ENCODE results near the gene BLTP2.

DNA sequence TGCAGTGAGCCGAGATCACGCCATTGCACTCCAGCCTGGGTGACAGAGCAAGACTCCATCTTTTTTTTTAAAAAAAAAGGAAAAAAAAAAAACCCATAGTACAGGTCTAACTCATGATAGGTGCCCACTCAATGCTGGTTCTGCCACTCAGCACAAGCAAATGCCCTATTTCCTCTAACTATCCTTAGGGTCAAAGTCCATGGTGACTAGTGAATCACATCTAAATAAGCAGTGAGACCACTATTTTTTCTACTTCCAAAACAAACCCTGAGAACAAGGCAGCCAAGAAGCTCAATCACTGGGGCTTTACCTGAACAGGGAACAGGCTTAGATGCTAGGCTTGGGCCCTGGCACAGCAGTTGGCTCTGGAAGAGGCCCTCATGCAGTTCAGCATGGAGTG lies 3.4 kb downstream of the BLTP2 start:
- no peak for TF ChIP-seq CTCF (IDR thresholded peaks at IDR 0.05)
- TF ChIP-seq POLR2A (IDR thresholded peaks at IDR 0.05; ENCODE audit: low read depth) = no peak
- TF ChIP-seq EP300 (IDR thresholded peaks at IDR 0.05) = no peak
- TF ChIP-seq POLR2AphosphoS5 (IDR thresholded peaks at IDR 0.05) = no peak
